B cell (primary cell): ENCODE results near the gene CHD2. TPM values are rescaled to one million over a fixed set of nuclear protein-coding genes. Genes with fewer than 3 reads are reported as not detected.
A peak's percentile ranks its signal among the peaks of the same experiment; 100 is the strongest.

Experiments
- ATAC-seq: fragments of 200-7000 bp; cut with Tn5 transposase; one replicate; pipeline ENCODE4 v1.10.0; 2021; ENCODE audit warnings: low read depth, mild to moderate bottlenecking, moderate number of reproducible peaks, moderate library complexity
- CTCF ChIA-PET: fragments of 350-600 bp; sonication (Branson Sonifier 250); formaldehyde crosslinking; loops from one replicate; lab custom pipeline; 2021; ENCODE audit warnings: antibody characterized with exemption, inconsistent platforms; lab: Charles Lee
- POLR2A ChIA-PET: fragments of 350-600 bp; sonication (Branson Sonifier 250); formaldehyde crosslinking; loops from one replicate; lab custom pipeline; 2021; ENCODE audit warnings: antibody characterized with exemption; lab: Charles Lee
- DNase-seq: peaks from one replicate; pipeline ENCODE4 v3.0.0; 2013
- H2AFZ ChIP-seq: 2 replicates; pipeline ENCODE4 v1.6.1; 2012; ENCODE audit warnings: mild to moderate bottlenecking, low read depth, low read length; ENCODE audit not compliant: insufficient read depth, poor library complexity, severe bottlenecking
- H3K27ac ChIP-seq, 2 donors: 1 replicate in 1 of 2; 2 replicates in 1 of 2; pipeline ENCODE4 v1.5.1; 2012 to 2013; ENCODE audit warnings: low read length in 2 of 2, mild to moderate bottlenecking in 2 of 2, moderate library complexity in 1 of 2
- H3K27me3 ChIP-seq, 4 experiments: fragments of 200-600 bp in 1 of 4; sonication (generic) in 1 of 4; replicated peaks in 1 of 4; 1 replicate in 2 of 4; 2 replicates in 2 of 4; pipeline versions ENCODE4 v1.6.1 to v1.7.0; 2013 to 2016; ENCODE audit warnings: low read length in 3 of 4, mild to moderate bottlenecking in 2 of 4, mixed read lengths in 1 of 4, moderate library complexity in 1 of 4; ENCODE audit not compliant: insufficient read depth in 4 of 4, control insufficient read depth in 3 of 4; ENCODE audit errors: control extremely low read depth in 1 of 4
- H3K36me3 ChIP-seq, 2 experiments: replicated peaks in 1 of 2; 1 replicate in 1 of 2; 2 replicates in 1 of 2; pipeline versions ENCODE4 v1.6.1 to v1.7.1; 2013; ENCODE audit warnings: low read length in 1 of 2; ENCODE audit not compliant: insufficient read depth in 2 of 2, control insufficient read depth in 1 of 2; ENCODE audit errors: control extremely low read depth in 1 of 2, extremely low read depth in 1 of 2
- H3K4me1 ChIP-seq, 2 donors: fragments of 200-600 bp in 1 of 2; sonication (generic) in 1 of 2; 1 replicate in 1 of 2; 2 replicates in 1 of 2; pipeline versions ENCODE4 v1.5.1 to v1.6.1; 2013 to 2017; ENCODE audit warnings: low read length in 2 of 2; ENCODE audit not compliant: control insufficient read depth in 2 of 2, insufficient read depth in 2 of 2
- H3K4me2 ChIP-seq: replicated peaks from 2 replicates; pipeline ENCODE3; 2012; ENCODE audit warnings: mild to moderate bottlenecking, low read depth, low read length; ENCODE audit not compliant: poor library complexity, severe bottlenecking
- H3K4me3 ChIP-seq, 5 experiments: fragments of 200-600 bp in 1 of 5; sonication (generic) in 1 of 5; 1 replicate in 3 of 5; 2 replicates in 2 of 5; pipeline versions ENCODE4 v1.5.1 to v1.7.0; 2011 to 2016; ENCODE audit warnings: low read length in 4 of 5, mild to moderate bottlenecking in 4 of 5, low read depth in 2 of 5, control low read depth in 1 of 5, moderate library complexity in 1 of 5; ENCODE audit not compliant: insufficient read depth in 1 of 5; ENCODE audit errors: control extremely low read depth in 1 of 5, extremely low read depth in 1 of 5
- H3K79me2 ChIP-seq: fragments of 200-600 bp; sonication (generic); one replicate; pipeline ENCODE4 v1.6.0; 2016; ENCODE audit warnings: low read length; ENCODE audit not compliant: control insufficient read depth, insufficient read depth
- H3K9ac ChIP-seq: fragments of 200-600 bp; sonication (generic); 2 replicates; pipeline ENCODE4 v1.6.1; 2017; ENCODE audit warnings: mild to moderate bottlenecking, low read length, moderate library complexity
- H3K9me3 ChIP-seq, 3 donors: one replicate each; pipeline versions ENCODE4 v1.6.1 to v1.7.1; 2013; ENCODE audit warnings: low read length in 2 of 3; ENCODE audit not compliant: control insufficient read depth in 2 of 3, insufficient read depth in 1 of 3; ENCODE audit errors: control extremely low read depth in 1 of 3
- H4K20me1 ChIP-seq: 2 replicates; pipeline ENCODE4 v1.6.0; 2012; ENCODE audit warnings: mild to moderate bottlenecking, low read length; ENCODE audit not compliant: insufficient read depth, control insufficient read depth, poor library complexity, severe bottlenecking
- H3K27ac Mint-ChIP-seq: one replicate; pipeline ENCODE4 v1.8.0; 2021; ENCODE audit warnings: mixed read lengths
- H3K27me3 Mint-ChIP-seq: one replicate; pipeline ENCODE4 v1.8.0; 2021; ENCODE audit warnings: mixed read lengths
- H3K4me1 Mint-ChIP-seq: one replicate; pipeline ENCODE4 v1.8.0; 2021; ENCODE audit warnings: mixed read lengths
- H3K4me3 Mint-ChIP-seq: one replicate; pipeline ENCODE4 v1.8.0; 2021; ENCODE audit warnings: mixed read lengths
- H3K9me3 Mint-ChIP-seq: one replicate; pipeline ENCODE4 v1.8.0; 2022; ENCODE audit warnings: mixed read lengths; ENCODE audit not compliant: insufficient read depth
- EZH2 ChIP-seq: IDR thresholded peaks from 2 replicates; pipeline ENCODE4 v1.6.1; 2012; ENCODE audit warnings: borderline replicate concordance, low read depth, mild to moderate bottlenecking, moderate library complexity, low read length; ENCODE audit not compliant: insufficient read depth, poor library complexity, severe bottlenecking
- WGBS: methylation state at CpG from one replicate; pipeline ENCODE4 v1.1.5; 2013; ENCODE audit warnings: missing lambda C conversion rate; ENCODE audit not compliant: insufficient coverage; 5-methylcytosine and 5-hydroxymethylcytosine counted together
- intact Hi-C: fragments of 100-400 bp; cut with micrococcal nuclease; formaldehyde crosslinking; loops from one replicate; pipeline ENCODE4 v1.10.0; 2022
- polyA plus RNA-seq: library from polyadenylated mRNA; depleted of rRNA; stranded (reverse); fragments of >200 nt; gene quantifications from 2 replicates; pipeline ENCODE4 v1.2.3, GENCODE V29; 2012
- total RNA-seq, 2 donors: library from RNA; stranded (reverse); fragments of 120-200 nt in 1 of 2; gene quantifications; 1 replicate in 1 of 2; 2 replicates in 1 of 2; pipeline versions ENCODE4 v1.2.3 to v1.2.4, GENCODE V29; 2013 to 2022
- TF ChIP-seq, protein P1 (sequence below): fragments of 200-600 bp; IDR thresholded peaks from one replicate; pipeline ENCODE4 v1.8.0; 2022; ENCODE audit warnings: antibody characterized with exemption, mild to moderate bottlenecking

The CHD2 gene
- total and polyA plus RNA-seq, 2 donors (not counting 1 experiment from before 2014, with no cell fraction given): 86.9 to 353 TPM

- DNase-seq: no peak
- Histone ChIP-seq H3K4me1 (peaks cover 14 to 28% of the 10 kb centered on the region in 2 donors), H2AFZ (no peak overlapping the region), H3K27ac (no peak overlapping the region), H3K79me2 (peaks cover 16% of the 10 kb centered on the region), H3K27me3 (no peaks in the 10 kb centered on the region), H3K9me3 (no peaks in the 10 kb centered on the region), H3K4me3 (no peak overlapping the region), H3K4me2 (no peak overlapping the region), H3K36me3 (no peaks in the 10 kb centered on the region), H3K9ac (no peak overlapping the region), H4K20me1 (peaks cover 5% of the 10 kb centered on the region)
- Mint-ChIP-seq H3K4me1 (peaks cover 20% of the 10 kb centered on the region), H3K4me3 (no peak overlapping the region), H3K27me3 (no peaks in the 10 kb centered on the region), H3K9me3 (no peaks in the 10 kb centered on the region), H3K27ac (no peak overlapping the region)
- no peak for ATAC-seq
- TF ChIP-seq, protein P1, sequence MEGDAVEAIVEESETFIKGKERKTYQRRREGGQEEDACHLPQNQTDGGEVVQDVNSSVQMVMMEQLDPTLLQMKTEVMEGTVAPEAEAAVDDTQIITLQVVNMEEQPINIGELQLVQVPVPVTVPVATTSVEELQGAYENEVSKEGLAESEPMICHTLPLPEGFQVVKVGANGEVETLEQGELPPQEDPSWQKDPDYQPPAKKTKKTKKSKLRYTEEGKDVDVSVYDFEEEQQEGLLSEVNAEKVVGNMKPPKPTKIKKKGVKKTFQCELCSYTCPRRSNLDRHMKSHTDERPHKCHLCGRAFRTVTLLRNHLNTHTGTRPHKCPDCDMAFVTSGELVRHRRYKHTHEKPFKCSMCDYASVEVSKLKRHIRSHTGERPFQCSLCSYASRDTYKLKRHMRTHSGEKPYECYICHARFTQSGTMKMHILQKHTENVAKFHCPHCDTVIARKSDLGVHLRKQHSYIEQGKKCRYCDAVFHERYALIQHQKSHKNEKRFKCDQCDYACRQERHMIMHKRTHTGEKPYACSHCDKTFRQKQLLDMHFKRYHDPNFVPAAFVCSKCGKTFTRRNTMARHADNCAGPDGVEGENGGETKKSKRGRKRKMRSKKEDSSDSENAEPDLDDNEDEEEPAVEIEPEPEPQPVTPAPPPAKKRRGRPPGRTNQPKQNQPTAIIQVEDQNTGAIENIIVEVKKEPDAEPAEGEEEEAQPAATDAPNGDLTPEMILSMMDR: no peak
- TF ChIP-seq EZH2: no peak
- ChIA-PET CTCF (interaction anchor here (0.5 to 1.8 kb wide), 3 partner anchors 22 to 69 kb away, joined by 3 to 8 read pairs (median 4); partner anchors contain the start of gene CHD2), POLR2A (interaction anchor here (0.6 to 1.9 kb wide), 6 partner anchors 10 to 69 kb away, joined by 3 to 7 read pairs (median 5); no protein-coding TSS in a partner anchor)
- intact Hi-C loops: no loop called here
- 93% methylated on average over 3 of the region's 5 CpGs for WGBS
Measured at GRCh38 chr15:92878593-92879053, 21.5 kb upstream of the CHD2 start.

DNA sequence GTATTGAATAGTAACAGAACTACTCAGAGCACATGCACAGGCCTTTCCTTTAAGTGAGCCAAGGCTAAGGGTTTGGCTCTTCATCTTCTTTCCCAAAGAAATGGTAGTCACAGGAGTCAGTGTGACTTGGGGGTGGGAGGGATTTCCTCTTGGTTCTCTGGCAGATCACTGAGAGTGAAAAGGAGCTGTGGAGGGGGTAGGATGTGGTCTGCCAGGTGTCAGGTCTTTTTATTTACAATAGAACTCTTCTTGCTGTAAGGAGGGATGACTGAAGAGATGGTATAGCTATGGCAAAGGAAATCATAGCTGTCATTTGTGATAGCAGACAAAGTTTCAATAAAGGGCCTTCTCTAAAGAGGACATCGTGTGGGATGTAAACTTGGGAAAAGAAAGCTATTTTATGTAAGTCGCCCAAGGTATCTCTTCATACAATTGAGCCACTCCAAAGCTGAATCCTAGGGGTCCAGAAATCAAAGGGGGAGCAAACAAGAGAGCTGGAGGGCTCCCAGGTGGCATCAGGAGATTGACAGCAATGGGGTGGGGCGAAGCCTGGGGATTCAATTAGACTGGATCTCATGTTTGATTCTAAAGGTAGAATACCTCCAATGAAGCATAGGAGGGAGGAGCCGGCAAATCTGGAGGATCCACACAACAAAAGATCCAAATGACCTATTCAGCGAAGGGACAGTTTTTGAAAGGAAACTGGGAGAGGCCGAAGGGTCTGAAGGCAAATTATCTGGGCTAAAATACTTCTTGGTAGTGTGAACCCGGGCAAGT, 20.0 kb upstream of the CHD2 start:
- WGBS: 100% methylated on average over 1 of the region's 7 CpGs
- H3K4me1 ChIP-seq: peaks cover 17 to 28% of the 10 kb centered on the region in 2 donors
- Mint-ChIP-seq H3K4me3 (no peak overlapping the region), H3K27me3 (no peaks in the 10 kb centered on the region), H3K4me1 (peaks cover 26% of the 10 kb centered on the region), H3K9me3 (no peaks in the 10 kb centered on the region), H3K27ac (peak overlapping the region; percentile 60)
- CTCF ChIA-PET: interaction anchor here (0.6 to 4.1 kb wide), 4 partner anchors 19 to 47 kb away, joined by 3 to 50 read pairs (median 3); no protein-coding TSS in a partner anchor
- no peak for TF ChIP-seq EZH2
- TF ChIP-seq, protein P1: no peak
- no peak for DNase-seq
- peaks cover 31% of the 10 kb centered on the region for H3K79me2 ChIP-seq
- ATAC-seq: no peak
- H3K36me3 ChIP-seq: peaks cover 0 to under 1% of the 10 kb centered on the region in 2 experiments
- POLR2A ChIA-PET: interaction anchor here (1.2 to 7.9 kb wide), 4 partner anchors 10 to 70 kb away, joined by 6 to 266 read pairs (median 88); no protein-coding TSS in a partner anchor
- H3K4me3 ChIP-seq: no peak overlapping the region
- no peak overlapping the region for H3K27ac ChIP-seq
- H4K20me1 ChIP-seq: peaks cover 8% of the 10 kb centered on the region
- H3K27me3 ChIP-seq: no peaks in the 10 kb centered on the region
- no peak overlapping the region for H3K9ac ChIP-seq
- intact Hi-C loops: no loop called here
- no peaks in the 10 kb centered on the region for H3K9me3 ChIP-seq
- H2AFZ ChIP-seq: peak overlapping the region; percentile 67
- H3K4me2 ChIP-seq: no peak overlapping the region
